ENCODE data around the gene NETO2.

DNA sequence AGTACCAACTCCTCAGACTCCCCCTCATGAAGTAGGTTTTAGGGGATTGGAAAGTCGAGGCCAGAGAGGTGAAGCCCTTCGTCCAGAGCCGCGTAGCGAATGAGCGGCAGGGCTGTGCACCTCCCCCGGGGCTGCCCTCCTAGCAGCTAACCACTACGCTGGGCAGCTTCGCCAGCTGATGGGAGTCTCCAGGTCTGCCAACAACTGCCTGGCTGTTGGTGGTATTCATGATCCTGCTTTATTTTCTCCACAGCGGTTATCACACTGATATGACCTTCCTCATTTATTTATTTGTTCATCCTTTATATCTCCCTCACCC lies 773 bp upstream of the NETO2 start:
- TF ChIP-seq, protein P1, sequence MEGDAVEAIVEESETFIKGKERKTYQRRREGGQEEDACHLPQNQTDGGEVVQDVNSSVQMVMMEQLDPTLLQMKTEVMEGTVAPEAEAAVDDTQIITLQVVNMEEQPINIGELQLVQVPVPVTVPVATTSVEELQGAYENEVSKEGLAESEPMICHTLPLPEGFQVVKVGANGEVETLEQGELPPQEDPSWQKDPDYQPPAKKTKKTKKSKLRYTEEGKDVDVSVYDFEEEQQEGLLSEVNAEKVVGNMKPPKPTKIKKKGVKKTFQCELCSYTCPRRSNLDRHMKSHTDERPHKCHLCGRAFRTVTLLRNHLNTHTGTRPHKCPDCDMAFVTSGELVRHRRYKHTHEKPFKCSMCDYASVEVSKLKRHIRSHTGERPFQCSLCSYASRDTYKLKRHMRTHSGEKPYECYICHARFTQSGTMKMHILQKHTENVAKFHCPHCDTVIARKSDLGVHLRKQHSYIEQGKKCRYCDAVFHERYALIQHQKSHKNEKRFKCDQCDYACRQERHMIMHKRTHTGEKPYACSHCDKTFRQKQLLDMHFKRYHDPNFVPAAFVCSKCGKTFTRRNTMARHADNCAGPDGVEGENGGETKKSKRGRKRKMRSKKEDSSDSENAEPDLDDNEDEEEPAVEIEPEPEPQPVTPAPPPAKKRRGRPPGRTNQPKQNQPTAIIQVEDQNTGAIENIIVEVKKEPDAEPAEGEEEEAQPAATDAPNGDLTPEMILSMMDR (IDR thresholded peaks at IDR 0.05; ENCODE audit: low read depth, low read length) = no peak
- TF ChIP-seq EZH2phosphoT487 (IDR thresholded peaks at IDR 0.05; ENCODE audit: low read depth) = no peak

Measured in OCI-LY3 (cell line).